Measurements from ENCODE around the gene ABCC4.
"Not testable (repeated sequence)": the region's sequence is repeated elsewhere in the genome, so short reads cannot be mapped to it uniquely, and the experiment has no call there.

The ABCC4 gene

GRCh38 chr13:95298971-95299621, 2.2 kb downstream of the ABCC4 start:
- DNase-seq: no peak

GRCh38 chr13:95298169-95298965, 2.9 kb downstream of the ABCC4 start:
- no peak for DNase-seq

DNA sequence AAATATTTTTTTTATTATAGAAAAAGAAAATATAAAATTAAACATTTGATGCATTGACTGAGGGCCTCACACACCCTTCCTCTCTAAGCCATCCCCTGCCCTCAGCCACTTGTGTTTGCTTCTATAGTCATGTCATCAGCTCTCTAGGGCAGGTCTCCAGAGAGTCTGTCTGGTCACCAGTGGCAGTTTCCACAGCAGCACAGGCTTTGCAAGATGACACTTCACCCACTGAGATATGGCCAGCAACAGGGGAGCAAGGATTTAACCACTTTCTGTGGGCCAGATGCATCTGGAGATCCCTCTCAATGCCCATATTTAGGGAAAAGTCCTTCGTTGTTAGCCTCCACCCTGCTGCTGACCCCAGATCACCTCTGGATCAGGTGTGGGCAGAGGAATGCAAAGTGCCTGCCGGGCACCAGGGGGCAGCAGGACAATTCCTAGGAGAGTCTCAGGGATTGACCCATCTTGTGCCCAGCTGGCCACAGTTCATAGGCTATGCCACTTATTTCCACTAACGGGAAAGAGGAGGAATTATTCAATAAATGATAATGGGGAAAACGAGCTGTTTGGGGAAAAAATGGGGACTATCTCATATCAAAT, 4.8 kb downstream of the ABCC4 start:
- DNase-seq: no peak

DNA sequence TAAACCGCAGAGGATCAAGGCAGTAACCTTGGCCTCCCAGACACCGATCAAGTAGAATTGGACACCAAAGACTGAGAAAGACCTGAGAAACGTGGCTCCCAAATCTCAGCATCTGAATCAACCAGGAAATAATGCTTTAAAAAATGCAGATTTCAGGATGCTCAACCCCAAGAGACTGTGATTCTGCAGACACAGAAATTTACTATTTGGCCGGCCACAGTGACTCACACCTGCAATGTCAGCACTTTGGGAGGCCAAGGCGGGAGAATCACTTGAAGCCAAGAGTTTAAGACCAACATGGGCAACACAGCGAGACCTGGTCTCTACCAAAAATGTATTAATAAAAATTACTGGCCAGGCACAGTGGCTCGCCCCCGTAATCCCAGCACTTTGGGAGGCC, 6.2 kb downstream of the ABCC4 start:
- no peak for DNase-seq

DNA sequence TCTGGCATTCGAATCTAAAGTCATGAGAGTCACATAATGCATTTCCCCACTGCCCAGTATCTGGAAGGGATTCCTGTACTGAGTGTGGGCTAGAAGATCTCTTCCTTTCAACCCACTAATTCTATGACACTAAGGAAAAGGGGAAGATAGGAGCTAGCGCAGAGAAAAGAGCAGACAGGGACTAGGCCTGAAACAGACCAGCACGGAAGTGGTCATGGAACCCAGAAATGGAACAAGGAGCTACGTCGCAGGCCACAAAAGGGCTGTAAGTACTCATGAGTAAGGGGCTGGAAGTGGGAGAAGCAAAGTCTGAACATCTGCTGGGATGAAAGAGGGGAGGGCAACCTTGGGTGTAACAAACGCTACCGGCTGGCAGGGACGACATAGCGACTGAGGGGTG, 8.6 kb downstream of the ABCC4 start:
- DNase-seq: no peak

DNA sequence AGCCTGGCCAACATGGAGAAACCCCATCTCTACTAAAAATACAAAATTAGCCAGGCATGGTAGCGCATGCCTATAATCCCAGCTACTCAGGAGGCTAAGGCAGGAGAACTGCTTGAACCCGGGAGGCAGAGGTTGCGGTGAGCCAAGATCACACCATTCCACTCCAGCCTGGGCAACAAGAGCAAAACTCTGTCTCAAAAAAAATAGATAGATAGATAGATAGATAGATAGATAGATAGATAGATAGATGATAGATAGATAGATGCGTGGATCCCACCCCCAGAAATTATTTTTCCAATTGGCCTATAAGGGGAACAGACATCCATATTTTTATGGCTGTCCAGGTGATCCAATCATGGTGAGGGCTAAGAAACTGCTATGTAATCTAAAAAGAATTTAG, 11.3 kb downstream of the ABCC4 start:
- not testable (repeated sequence) for DNase-seq

GRCh38 chr13:95289020-95289444, 12.2 kb downstream of the ABCC4 start:
- no peak for DNase-seq

- DNase-seq: no peak
These were observed 16.8 kb downstream of the ABCC4 start for GRCh38 chr13:95284436-95284835.

DNA sequence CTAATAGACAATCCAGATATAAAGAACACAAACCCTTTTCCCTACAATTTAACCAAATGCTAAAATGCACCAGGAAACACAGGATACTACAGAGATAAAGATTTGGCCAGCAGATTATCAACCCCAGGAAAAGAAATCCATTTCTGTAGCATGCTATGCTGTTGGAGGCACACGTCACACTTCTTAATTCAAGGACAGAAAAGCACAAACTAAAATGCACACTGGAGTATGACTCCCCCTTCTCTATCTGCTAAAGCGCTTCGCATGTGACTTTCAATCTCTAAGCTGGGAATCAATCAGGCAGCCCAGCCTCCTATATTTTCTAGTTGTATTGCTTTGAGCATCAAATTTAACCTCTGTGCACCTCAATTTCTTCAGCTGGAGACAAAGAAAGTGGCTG, 22.2 kb downstream of the ABCC4 start:
- DNase-seq: no peak

DNA sequence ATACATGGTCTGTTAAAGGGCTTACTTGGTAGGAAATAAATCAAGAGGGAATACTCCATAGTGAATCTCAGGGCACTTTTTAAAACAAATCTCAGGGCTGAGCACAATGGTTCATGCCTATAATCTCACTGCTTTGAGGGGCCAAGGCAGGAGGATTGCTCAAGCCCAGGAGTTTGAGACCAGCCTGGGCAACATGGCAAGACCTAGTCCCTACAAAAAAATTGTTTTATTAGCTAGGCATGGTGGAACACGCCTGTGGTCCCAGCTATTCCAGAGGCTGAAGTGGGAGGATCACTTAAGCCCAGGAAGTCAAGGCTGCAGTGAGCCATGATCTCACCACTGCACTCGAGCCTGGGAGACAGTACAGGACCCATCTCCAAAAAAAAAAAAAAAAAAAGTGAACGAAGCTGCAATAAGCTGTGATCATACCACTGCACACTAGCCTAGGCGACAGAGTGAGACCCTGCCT, 25.2 kb downstream of the ABCC4 start:
- no peak for DNase-seq

DNA sequence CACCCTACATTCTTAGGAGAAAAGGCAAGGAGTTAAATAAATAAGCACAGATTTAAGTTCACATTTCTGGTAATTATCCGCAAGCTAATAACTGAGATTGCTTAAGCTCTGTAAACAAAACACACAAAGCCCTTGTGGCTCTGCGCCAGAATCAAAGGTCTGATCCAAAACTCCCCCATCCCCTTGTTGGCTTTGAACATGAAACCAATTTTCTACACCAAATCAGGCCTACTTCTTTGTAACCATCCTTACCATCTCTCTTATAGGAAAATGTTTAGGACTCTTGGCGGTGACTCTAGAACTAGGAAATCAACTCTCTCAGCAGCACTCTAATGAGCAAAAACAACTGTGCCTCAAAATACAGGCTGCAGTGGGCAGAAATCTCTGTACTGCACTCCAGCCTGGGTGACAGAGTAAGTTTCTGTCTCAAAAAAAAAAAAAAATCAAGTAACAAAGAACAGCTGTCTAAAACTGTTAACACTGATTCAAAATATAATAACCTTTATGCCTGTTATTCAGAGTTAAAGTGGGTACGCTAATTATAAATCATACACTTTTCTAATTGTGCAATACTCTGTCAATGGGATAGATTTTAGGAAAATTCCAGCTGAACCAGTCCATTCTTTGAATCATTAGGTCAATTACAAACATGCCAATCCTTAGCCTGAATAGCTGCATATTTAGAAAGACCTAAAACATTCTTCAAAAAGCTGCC, 25.8 kb downstream of the ABCC4 start:
- no peak for DNase-seq

- DNase-seq: not testable (repeated sequence)
These were observed 27.6 kb downstream of the ABCC4 start for GRCh38 chr13:95273592-95274132.

DNA sequence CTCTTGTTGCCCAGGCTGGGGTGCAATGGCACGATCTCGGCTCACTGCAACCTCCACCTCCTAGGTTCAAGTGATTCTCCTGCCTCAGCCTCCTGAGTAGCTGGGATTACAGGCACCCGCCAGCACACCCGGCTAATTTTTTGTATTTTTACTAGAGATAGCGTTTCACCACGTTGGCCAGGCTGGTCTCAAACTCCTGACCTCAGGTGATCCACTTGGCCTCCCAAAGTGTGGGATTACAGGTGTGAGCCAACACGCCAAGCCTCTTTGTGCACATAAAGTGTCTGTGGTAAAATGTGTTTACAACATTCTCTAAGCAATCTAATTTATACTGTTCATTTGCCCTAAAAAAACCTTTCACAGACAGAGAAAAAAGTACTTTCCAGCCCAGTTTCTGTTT, 29.2 kb downstream of the ABCC4 start:
- not testable (repeated sequence) for DNase-seq

DNA sequence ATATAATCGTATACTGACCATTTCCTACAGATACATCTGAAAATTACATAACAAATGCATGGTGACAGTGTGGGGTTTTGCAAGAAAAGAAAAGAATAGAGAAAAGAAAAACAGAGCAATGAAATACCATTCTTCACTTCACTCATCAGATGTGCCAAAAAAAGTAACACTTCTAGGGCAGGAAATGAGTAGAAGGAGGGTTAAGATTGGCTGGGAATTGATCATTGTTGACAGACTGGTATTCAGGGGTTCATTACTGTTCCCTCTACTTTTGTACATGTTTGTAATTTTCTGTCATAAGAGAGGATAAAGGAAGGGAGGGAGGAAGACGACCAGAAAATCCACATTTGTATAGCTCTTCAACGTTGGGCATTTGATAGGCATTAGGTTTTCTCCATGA, 31.5 kb downstream of the ABCC4 start:
- no peak for DNase-seq

DNA sequence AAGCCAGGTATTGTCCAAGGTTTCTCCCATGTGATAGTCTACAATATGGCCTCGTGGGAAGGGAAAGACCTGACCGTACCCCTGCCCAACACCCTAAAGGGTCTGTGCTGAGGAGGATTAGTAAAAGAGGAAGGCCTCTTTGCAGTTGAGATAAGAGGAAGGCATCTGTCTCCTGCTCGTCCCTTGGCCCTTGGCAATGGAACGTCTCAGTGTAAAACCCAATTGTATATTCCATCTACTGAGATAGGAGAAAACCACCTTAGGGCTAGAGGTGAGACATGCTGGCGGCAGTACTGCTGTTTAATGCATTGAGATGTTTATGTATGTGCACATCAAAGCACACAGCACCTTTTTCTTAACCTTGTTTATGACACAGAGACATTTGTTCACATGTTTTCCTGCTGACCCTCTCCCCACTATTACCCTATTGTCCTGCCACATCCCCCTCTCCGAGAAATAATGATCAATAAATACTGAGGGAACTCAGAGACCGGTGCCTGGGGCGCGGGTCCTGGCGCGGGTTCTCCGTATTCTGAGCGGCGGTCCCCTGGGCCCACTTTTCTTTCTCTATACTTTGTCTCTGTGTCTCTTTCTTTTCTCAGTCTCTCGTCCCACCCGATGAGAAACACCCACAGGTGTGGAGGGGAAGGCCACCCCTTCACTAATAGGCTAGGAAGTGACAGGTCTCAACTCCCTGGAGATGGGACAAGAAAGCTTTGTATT, 32.7 kb downstream of the ABCC4 start:
- not testable (repeated sequence) for DNase-seq

- DNase-seq: no peak
These were observed 33.4 kb downstream of the ABCC4 start for GRCh38 chr13:95267662-95268342.

- no peak for DNase-seq
These were observed 37.0 kb downstream of the ABCC4 start for GRCh38 chr13:95264225-95264624.

DNA sequence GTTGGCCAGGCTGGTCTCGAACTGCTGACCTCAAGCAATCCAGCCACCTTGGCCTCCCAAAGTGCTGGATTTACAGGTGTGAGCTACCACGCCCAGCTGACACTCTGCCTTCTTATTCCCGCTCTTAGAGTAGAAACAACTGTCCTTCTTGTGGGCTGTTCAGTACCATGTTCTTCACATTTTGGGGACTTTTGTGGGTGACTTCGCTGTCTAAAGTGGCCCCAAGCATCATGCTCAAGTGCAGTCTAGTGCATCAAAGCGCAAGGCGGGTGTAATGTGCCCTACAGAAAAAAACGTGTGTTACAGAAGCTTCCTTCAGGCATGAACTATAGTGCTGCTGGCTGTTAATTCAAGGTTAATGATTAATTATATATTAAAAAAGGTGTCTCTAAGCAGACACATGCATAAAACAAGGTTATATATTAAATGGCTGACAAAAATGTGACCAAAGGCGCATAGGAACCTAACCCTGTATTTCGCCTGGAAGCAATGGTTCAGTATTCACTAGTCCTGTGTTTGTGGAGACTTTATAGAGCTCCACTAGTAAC, 38.3 kb downstream of the ABCC4 start:
- no peak for DNase-seq

DNA sequence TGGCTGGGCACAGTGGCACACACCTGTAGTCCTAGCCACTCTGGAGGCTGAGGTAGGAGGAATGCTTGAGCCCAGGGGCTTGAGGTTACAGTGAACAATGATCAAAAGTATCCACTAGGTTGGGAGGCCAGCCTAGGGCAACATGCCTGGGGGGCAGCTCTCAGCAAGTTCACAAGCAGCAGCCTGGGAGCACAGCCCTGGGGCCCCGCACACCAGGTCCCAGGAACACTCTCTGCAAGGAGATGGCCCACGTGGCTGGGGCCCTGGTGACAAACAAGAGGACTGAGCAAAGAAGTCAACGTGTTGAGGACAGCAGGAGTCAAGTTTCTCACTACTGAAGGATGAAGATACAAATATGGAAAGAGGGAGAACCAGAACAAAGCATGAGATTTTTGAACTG, 39.3 kb downstream of the ABCC4 start:
- no peak for DNase-seq

DNA sequence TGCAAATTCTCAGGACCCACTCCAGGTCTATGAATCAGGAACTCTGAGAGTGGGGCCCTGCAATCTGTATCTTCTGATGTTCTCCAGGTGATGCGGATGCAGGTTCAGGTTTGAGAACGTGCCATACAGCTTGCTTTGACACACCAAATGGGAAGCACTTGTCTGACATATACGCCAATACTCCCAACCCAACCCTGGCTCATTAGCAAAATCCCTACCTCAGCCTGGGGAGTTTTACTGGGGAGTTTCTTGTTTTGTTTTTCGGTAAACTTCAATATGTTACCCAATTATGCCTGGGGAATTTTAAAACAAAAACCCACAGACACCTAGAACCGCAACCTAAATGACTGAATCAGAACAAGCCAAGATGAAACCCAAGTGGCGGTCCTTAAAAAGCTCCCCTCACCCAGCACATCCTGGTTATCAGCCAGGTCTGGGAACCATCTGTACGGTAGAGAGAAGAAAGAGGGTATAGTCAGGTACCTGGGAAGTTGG, 41.2 kb downstream of the ABCC4 start:
- DNase-seq: no peak

DNA sequence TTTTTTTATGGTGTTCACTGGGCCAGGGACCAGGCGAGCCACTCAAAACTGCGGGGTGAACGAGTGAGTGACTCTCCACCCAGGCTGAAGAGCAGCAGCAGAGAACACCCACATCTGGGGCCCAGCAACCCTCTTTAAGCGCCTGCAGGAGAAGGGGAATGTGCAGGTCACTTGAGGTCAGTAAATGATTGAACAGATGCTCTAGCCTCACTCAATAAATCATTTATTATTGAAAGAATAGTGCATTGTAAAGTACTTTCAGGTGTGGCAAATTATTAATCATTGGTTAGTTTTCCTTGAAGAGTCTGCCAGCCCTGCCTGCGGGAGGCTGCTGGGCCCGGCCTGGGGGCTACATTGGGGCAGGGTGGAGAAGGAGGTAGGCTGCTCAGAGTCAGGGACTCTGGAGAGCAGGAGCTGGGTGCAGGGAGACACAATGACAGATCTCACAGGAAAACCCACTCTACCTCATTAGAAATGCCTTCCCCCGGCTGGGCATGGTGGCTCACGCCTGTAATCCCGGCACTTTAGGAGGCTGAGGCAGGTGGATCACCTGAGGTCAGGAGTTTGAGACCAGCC, 42.5 kb downstream of the ABCC4 start:
- DNase-seq: no peak

Data from DMS153 (cell line).